Nephron progenitor cell (in vitro differentiated cells): ENCODE data around the gene MGAT5B.

Source experiments
- DNase-seq: peaks from one replicate; pipeline ENCODE4 v3.0.0; 2021
- H3K27ac Mint-ChIP-seq: 2 replicates; pipeline ENCODE4 v1.8.0; 2021; ENCODE audit warnings: mild to moderate bottlenecking, moderate library complexity, mixed read lengths
- H3K27me3 Mint-ChIP-seq: 2 replicates; pipeline ENCODE4 v1.8.0; 2021; ENCODE audit warnings: mild to moderate bottlenecking, low read depth, mixed read lengths; ENCODE audit not compliant: poor library complexity
- H3K36me3 Mint-ChIP-seq: 2 replicates; pipeline ENCODE4 v1.8.0; 2021; ENCODE audit warnings: low read depth, mixed read lengths
- H3K4me1 Mint-ChIP-seq: 2 replicates; pipeline ENCODE4 v1.8.0; 2021; ENCODE audit warnings: mixed read lengths
- H3K4me3 Mint-ChIP-seq: 2 replicates; pipeline ENCODE4 v1.8.0; 2021; ENCODE audit warnings: mild to moderate bottlenecking, moderate library complexity, mixed read lengths
- H3K9me3 Mint-ChIP-seq: 2 replicates; pipeline ENCODE4 v1.8.0; 2021; ENCODE audit warnings: mild to moderate bottlenecking, moderate library complexity, mixed read lengths
- CTCF ChIP-seq: fragments of 200-600 bp; sonication (generic); IDR thresholded peaks from 2 replicates; pipeline ENCODE4 v1.5.0; 2021; ENCODE audit warnings: antibody characterized with exemption

The MGAT5B gene

GRCh38 chr17:76961869-76962268, 93.7 kb downstream of the MGAT5B start:
- H3K4me1 Mint-ChIP-seq, result peaks cover 30% of the 10 kb centered on the region
- TF ChIP-seq CTCF, result no peak
- H3K36me3 Mint-ChIP-seq, result no peaks in the 10 kb centered on the region
- H3K4me3 Mint-ChIP-seq, result no peak overlapping the region
- no peak for DNase-seq
- no peaks in the 10 kb centered on the region for H3K9me3 Mint-ChIP-seq
- H3K27ac Mint-ChIP-seq, result no peak overlapping the region
- peaks cover 42% of the 10 kb centered on the region for H3K27me3 Mint-ChIP-seq

GRCh38 chr17:76962858-76963257, 94.7 kb downstream of the MGAT5B start:
- Mint-ChIP-seq H3K36me3 (no peaks in the 10 kb centered on the region), H3K4me1 (peaks cover 23% of the 10 kb centered on the region), H3K27ac (no peak overlapping the region), H3K9me3 (no peaks in the 10 kb centered on the region), H3K4me3 (no peak overlapping the region), H3K27me3 (peaks cover 38% of the 10 kb centered on the region)
- DNase-seq, result no peak
- no peak for TF ChIP-seq CTCF

GRCh38 chr17:76966016-76966415, 97.8 kb downstream of the MGAT5B start:
- Mint-ChIP-seq H3K27me3 (peaks cover 38% of the 10 kb centered on the region), H3K4me1 (peaks cover 21% of the 10 kb centered on the region), H3K4me3 (no peak overlapping the region), H3K36me3 (no peaks in the 10 kb centered on the region), H3K27ac (no peak overlapping the region), H3K9me3 (no peaks in the 10 kb centered on the region)
- no peak for DNase-seq
- no peak for TF ChIP-seq CTCF

GRCh38 chr17:76966486-76967181, 98.4 kb downstream of the MGAT5B start:
- Mint-ChIP-seq H3K9me3 (no peaks in the 10 kb centered on the region), H3K27ac (no peak overlapping the region), H3K36me3 (no peaks in the 10 kb centered on the region), H3K4me1 (peaks cover 27% of the 10 kb centered on the region), H3K4me3 (no peak overlapping the region), H3K27me3 (peaks cover 40% of the 10 kb centered on the region)
- no peak for DNase-seq
- no peak for TF ChIP-seq CTCF

- DNase-seq, result no peak
- no peak overlapping the region for H3K27ac Mint-ChIP-seq
- TF ChIP-seq CTCF, result no peak
- peaks cover 34% of the 10 kb centered on the region for H3K4me1 Mint-ChIP-seq
- no peaks in the 10 kb centered on the region for H3K36me3 Mint-ChIP-seq
- no peaks in the 10 kb centered on the region for H3K9me3 Mint-ChIP-seq
- peak overlapping the region; percentile 82 for H3K4me3 Mint-ChIP-seq
- H3K27me3 Mint-ChIP-seq, result peaks cover 43% of the 10 kb centered on the region
Observed at GRCh38 chr17:76967762-76968161, 99.6 kb downstream of the MGAT5B start.
